Prostate gland (tissue), 2 donors: ENCODE results near the gene ADORA3.

ENCODE experiments used
- POLR2A ChIP-seq: fragments of 450-650 bp; IDR thresholded peaks from one replicate; pipeline ENCODE4 v1.6.1; 2016; ENCODE audit warnings: antibody characterized with exemption, mild to moderate bottlenecking
- POLR2AphosphoS5 ChIP-seq: sonication (generic); formaldehyde crosslinking; IDR thresholded peaks from one replicate; pipeline ENCODE4 v1.6.1; 2017; ENCODE audit warnings: antibody characterized with exemption
- TF ChIP-seq, protein P1 (sequence below), 4 experiments: fragments of 200-600 bp in 2 of 4; fragments of 450-650 bp in 2 of 4; sonication (generic) in 2 of 4; IDR thresholded peaks; 1 replicate in 3 of 4; 2 replicates in 1 of 4; pipeline ENCODE4 v1.5.1; 2016 to 2019; ENCODE audit warnings: antibody characterized with exemption in 4 of 4, mild to moderate bottlenecking in 2 of 4, moderate library complexity in 2 of 4

DNA sequence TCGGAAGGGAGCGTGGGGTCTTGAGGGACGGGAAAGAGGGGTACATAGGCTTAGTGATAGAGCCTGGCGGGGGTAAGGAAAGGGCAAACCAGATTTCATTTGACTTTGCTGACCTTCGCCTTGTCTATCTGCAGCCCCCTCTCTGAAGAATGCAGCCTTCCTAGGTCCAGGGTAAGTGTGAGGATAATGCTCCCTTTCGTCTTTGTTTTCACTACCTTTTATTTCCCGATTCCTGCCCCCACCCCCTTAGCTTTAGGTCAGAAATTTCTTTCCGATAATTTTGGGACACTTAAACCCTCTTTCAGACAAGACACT, 53.8 kb downstream of the ADORA3 start:
- TF ChIP-seq, protein P1, sequence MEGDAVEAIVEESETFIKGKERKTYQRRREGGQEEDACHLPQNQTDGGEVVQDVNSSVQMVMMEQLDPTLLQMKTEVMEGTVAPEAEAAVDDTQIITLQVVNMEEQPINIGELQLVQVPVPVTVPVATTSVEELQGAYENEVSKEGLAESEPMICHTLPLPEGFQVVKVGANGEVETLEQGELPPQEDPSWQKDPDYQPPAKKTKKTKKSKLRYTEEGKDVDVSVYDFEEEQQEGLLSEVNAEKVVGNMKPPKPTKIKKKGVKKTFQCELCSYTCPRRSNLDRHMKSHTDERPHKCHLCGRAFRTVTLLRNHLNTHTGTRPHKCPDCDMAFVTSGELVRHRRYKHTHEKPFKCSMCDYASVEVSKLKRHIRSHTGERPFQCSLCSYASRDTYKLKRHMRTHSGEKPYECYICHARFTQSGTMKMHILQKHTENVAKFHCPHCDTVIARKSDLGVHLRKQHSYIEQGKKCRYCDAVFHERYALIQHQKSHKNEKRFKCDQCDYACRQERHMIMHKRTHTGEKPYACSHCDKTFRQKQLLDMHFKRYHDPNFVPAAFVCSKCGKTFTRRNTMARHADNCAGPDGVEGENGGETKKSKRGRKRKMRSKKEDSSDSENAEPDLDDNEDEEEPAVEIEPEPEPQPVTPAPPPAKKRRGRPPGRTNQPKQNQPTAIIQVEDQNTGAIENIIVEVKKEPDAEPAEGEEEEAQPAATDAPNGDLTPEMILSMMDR (IDR thresholded peaks at IDR 0.05), result no peak
- TF ChIP-seq POLR2A (no peak), POLR2AphosphoS5 (no peak)
